Measurements from ENCODE around the gene PANK1.

- TF ChIP-seq CTCF (IDR thresholded peaks at IDR 0.05; ENCODE audit: low read depth, low read length) (no peak), EZH2phosphoT487 (IDR thresholded peaks at IDR 0.05; ENCODE audit: low read depth) (no peak)
Measured at GRCh38 chr10:89624020-89624419, 21.0 kb downstream of the PANK1 start.
